GM21515 (cell line): Measurements from ENCODE around the gene GCH1.
"Not testable (repeated sequence)": the region's sequence is repeated elsewhere in the genome, so short reads cannot be mapped to it uniquely, and the experiment has no call there.

Experiments used
- ATAC-seq: cut with Tn5 transposase; IDR thresholded peaks from one replicate; pipeline ENCODE4 v1.9.1; 2021; ENCODE audit not compliant: unreplicated experiment

GCH1 gene

GRCh38 chr14:54804538-54805041 is 98.0 kb downstream of the GCH1 start:
- no peak for ATAC-seq

GRCh38 chr14:54803926-54804537 is 98.6 kb downstream of the GCH1 start:
- no peak for ATAC-seq

GRCh38 chr14:54803396-54803795 is 99.2 kb downstream of the GCH1 start:
- no peak for ATAC-seq

- ATAC-seq = not testable (repeated sequence)
These were observed 101.1 kb downstream of the GCH1 start for GRCh38 chr14:54801482-54801881.

- ATAC-seq = no peak
These were observed 104.0 kb downstream of the GCH1 start for GRCh38 chr14:54798465-54799124.

GRCh38 chr14:54797986-54798385 is 104.6 kb downstream of the GCH1 start:
- no peak for ATAC-seq

- ATAC-seq = no peak
These were observed 105.1 kb downstream of the GCH1 start for GRCh38 chr14:54797556-54797955.

- no peak for ATAC-seq
These were observed 105.7 kb downstream of the GCH1 start for GRCh38 chr14:54796961-54797360.

GRCh38 chr14:54794796-54795195 is 107.8 kb downstream of the GCH1 start:
- no peak for ATAC-seq

- ATAC-seq = no peak
These were observed 108.5 kb downstream of the GCH1 start for GRCh38 chr14:54794159-54794558.

GRCh38 chr14:54792288-54792687 is 110.3 kb downstream of the GCH1 start:
- ATAC-seq = no peak
